WTC11 (cell line): ENCODE data around the gene MED22. TPM values are rescaled to one million over a fixed set of nuclear protein-coding genes. Genes with fewer than 3 reads are reported as not detected.

ENCODE experiments used
- ATAC-seq: fragments of 200-7000 bp; cut with Tn5 transposase; 2 replicates; pipeline ENCODE4 v1.10.0; 2021; ENCODE audit warnings: mild to moderate bottlenecking, moderate library complexity
- CTCF ChIA-PET: fragments of 300-600 bp; sonication (Branson Sonifier 250); formaldehyde crosslinking; loops from one replicate; lab custom pipeline; 2021; ENCODE audit warnings: antibody characterized with exemption; lab: Charles Lee
- POLR2A ChIA-PET: fragments of 350-600 bp; sonication (Branson Sonifier 250); formaldehyde crosslinking; loops from one replicate; lab custom pipeline; 2021; ENCODE audit warnings: antibody characterized with exemption; lab: Charles Lee
- DNase-seq: peaks from one replicate; pipeline ENCODE4 v3.0.0; 2021; ENCODE audit warnings: low spot score
- H3K27ac Mint-ChIP-seq: 2 replicates; pipeline ENCODE4 v1.8.0; 2021; ENCODE audit warnings: mixed read lengths
- H3K27me3 Mint-ChIP-seq: 2 replicates; pipeline ENCODE4 v1.8.0; 2021; ENCODE audit warnings: low read depth, mild to moderate bottlenecking, moderate library complexity, mixed read lengths
- H3K36me3 Mint-ChIP-seq: 2 replicates; pipeline ENCODE4 v1.8.0; 2021; ENCODE audit warnings: mixed read lengths
- H3K4me1 Mint-ChIP-seq: 2 replicates; pipeline ENCODE4 v1.8.0; 2022; ENCODE audit warnings: mixed read lengths
- H3K4me3 Mint-ChIP-seq: 2 replicates; pipeline ENCODE4 v1.8.0; 2021; ENCODE audit warnings: mild to moderate bottlenecking, moderate library complexity, mixed read lengths
- H3K9me3 Mint-ChIP-seq: 2 replicates; pipeline ENCODE4 v1.8.0; 2021; ENCODE audit warnings: mixed read lengths
- ATF1 ChIP-seq: sonication (generic); formaldehyde crosslinking; IDR thresholded peaks from 2 replicates; pipeline ENCODE4 v1.8.1; 2023; ENCODE audit warnings: mild to moderate bottlenecking, moderate library complexity, missing genetic modification reagents
- ATF2 ChIP-seq: sonication (generic); formaldehyde crosslinking; IDR thresholded peaks from 2 replicates; pipeline ENCODE4 v1.8.1; 2022; ENCODE audit warnings: low read depth, missing genetic modification reagents, borderline replicate concordance
- ATF3 ChIP-seq: sonication (generic); formaldehyde crosslinking; conservative IDR thresholded peaks from 2 replicates; pipeline ENCODE4 v1.8.1; 2022; ENCODE audit warnings: mild to moderate bottlenecking, missing genetic modification reagents
- ATF6 ChIP-seq: sonication (generic); formaldehyde crosslinking; IDR thresholded peaks from 2 replicates; pipeline ENCODE4 v1.8.1; 2023; ENCODE audit warnings: mild to moderate bottlenecking, missing genetic modification reagents
- EMX1 ChIP-seq: fragments of 250-450 bp; sonication (Bioruptor Pico); IDR thresholded peaks from 2 replicates; pipeline ENCODE4 v1.8.0; 2021; ENCODE audit warnings: mild to moderate bottlenecking
- ETV6 ChIP-seq: sonication (generic); formaldehyde crosslinking; IDR thresholded peaks from 2 replicates; pipeline ENCODE4 v1.8.1; 2022; ENCODE audit warnings: mild to moderate bottlenecking, missing genetic modification reagents
- GTF2I ChIP-seq: fragments of 250-450 bp; sonication (Bioruptor Pico); conservative IDR thresholded peaks from 2 replicates; pipeline ENCODE4 v1.4.0; 2021; ENCODE audit warnings: mild to moderate bottlenecking
- HMGA2 ChIP-seq: fragments of 250-450 bp; sonication (Bioruptor Pico); IDR thresholded peaks from 2 replicates; pipeline ENCODE4 v1.4.0; 2021; ENCODE audit warnings: mild to moderate bottlenecking, moderate library complexity
- JUN ChIP-seq: sonication (generic); formaldehyde crosslinking; IDR thresholded peaks from 2 replicates; pipeline ENCODE4 v1.8.0; 2023; ENCODE audit warnings: mild to moderate bottlenecking, missing genetic modification reagents
- MXD4 ChIP-seq: fragments of 250-450 bp; sonication (Bioruptor Pico); IDR thresholded peaks from 2 replicates; pipeline ENCODE4 v1.8.0; 2021; ENCODE audit warnings: mild to moderate bottlenecking, moderate library complexity, borderline replicate concordance
- NFATC4 ChIP-seq: fragments of 250-450 bp; sonication (Bioruptor Pico); IDR thresholded peaks from 2 replicates; pipeline ENCODE4 v1.9.0; 2021; ENCODE audit warnings: mild to moderate bottlenecking
- OVOL2 ChIP-seq: fragments of 250-450 bp; sonication (Bioruptor Pico); IDR thresholded peaks from 2 replicates; pipeline ENCODE4 v1.9.0; 2021; ENCODE audit warnings: mild to moderate bottlenecking, borderline replicate concordance
- PRRX2 ChIP-seq: fragments of 250-450 bp; sonication (Bioruptor Pico); IDR thresholded peaks from 2 replicates; pipeline ENCODE4 v1.8.0; 2021; ENCODE audit warnings: mild to moderate bottlenecking
- SMAD3 ChIP-seq: sonication (generic); formaldehyde crosslinking; IDR thresholded peaks from 2 replicates; pipeline ENCODE4 v1.8.0; 2022; ENCODE audit warnings: missing genetic modification reagents, mild to moderate bottlenecking, borderline replicate concordance
- SP1 ChIP-seq: sonication (generic); formaldehyde crosslinking; conservative IDR thresholded peaks from 2 replicates; pipeline ENCODE4 v1.8.1; 2022; ENCODE audit warnings: missing genetic modification reagents
- TEAD4 ChIP-seq: sonication (generic); formaldehyde crosslinking; IDR thresholded peaks from 2 replicates; pipeline ENCODE4 v1.8.0; 2022; ENCODE audit warnings: mild to moderate bottlenecking, missing genetic modification reagents
- total RNA-seq: library from RNA; stranded (reverse); gene quantifications from 3 replicates; pipeline ENCODE4 v1.2.3, GENCODE V29; 2021
- TF ChIP-seq, protein P1 (sequence below): sonication (generic); formaldehyde crosslinking; IDR thresholded peaks from 2 replicates; pipeline ENCODE4 v1.8.1; 2023; ENCODE audit warnings: mild to moderate bottlenecking, moderate library complexity, missing genetic modification reagents
- TF ChIP-seq, protein P2 (sequence below): sonication (generic); formaldehyde crosslinking; IDR thresholded peaks from 2 replicates; pipeline ENCODE4 v1.8.1; 2023; ENCODE audit warnings: mild to moderate bottlenecking, missing genetic modification reagents
- TF ChIP-seq, protein P3 (sequence below): sonication (generic); formaldehyde crosslinking; IDR thresholded peaks from 2 replicates; pipeline ENCODE4 v1.8.1; 2023; ENCODE audit warnings: mild to moderate bottlenecking, missing genetic modification reagents, moderate library complexity
- TF ChIP-seq, protein P4 (sequence below): sonication (generic); formaldehyde crosslinking; IDR thresholded peaks from 2 replicates; pipeline ENCODE4 v1.8.0; 2022; ENCODE audit warnings: mild to moderate bottlenecking, missing genetic modification reagents
- TF ChIP-seq, protein P5 (sequence below): sonication (generic); formaldehyde crosslinking; IDR thresholded peaks from 2 replicates; pipeline ENCODE4 v1.8.0; 2023; ENCODE audit warnings: missing genetic modification reagents

MED22 gene
- total RNA-seq, 1 experiment from 2014 or later, result 59.5 TPM

DNA sequence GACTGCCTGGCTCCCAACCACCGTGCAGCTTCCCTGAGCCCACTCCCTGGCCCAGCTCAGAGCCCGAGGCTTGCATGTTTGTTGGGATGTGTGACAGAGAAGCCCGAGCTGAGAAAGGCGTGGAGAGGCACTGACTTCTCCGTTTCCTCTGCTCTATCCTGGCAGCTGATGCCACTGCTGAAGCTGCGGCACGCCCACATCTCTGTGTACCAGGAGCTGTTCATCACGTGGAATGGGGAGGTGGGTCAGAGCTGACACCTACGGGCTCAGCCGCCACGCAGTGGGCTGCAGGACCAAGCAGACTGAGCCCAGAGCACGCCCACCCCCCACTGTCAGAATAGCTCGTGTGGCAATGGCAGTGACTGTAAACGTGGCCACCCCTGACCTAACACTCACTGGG is 37.5 kb upstream of the MED22 start:
- DNase-seq (no peak), ATAC-seq (no peak)
- ChIA-PET CTCF (interaction anchor here (1.5 to 2.4 kb wide), 3 partner anchors 10 to 124 kb away, joined by 3 to 13 read pairs (median 3); no protein-coding TSS in a partner anchor), POLR2A (no interaction called here)
- peaks cover 7% of the 10 kb centered on the region; the same call in 1 of the 2 replicates for H3K9me3 Mint-ChIP-seq
- TF ChIP-seq GTF2I, result no peak
- TF ChIP-seq, protein P1, sequence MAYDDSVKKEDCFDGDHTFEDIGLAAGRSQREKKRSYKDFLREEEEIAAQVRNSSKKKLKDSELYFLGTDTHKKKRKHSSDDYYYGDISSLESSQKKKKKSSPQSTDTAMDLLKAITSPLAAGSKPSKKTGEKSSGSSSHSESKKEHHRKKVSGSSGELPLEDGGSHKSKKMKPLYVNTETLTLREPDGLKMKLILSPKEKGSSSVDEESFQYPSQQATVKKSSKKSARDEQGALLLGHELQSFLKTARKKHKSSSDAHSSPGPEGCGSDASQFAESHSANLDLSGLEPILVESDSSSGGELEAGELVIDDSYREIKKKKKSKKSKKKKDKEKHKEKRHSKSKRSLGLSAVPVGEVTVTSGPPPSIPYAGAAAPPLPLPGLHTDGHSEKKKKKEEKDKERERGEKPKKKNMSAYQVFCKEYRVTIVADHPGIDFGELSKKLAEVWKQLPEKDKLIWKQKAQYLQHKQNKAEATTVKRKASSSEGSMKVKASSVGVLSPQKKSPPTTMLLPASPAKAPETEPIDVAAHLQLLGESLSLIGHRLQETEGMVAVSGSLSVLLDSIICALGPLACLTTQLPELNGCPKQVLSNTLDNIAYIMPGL (CRISPR knock-in tag), result no peak
- TF ChIP-seq HMGA2 (CRISPR knock-in tag), result no peak
- H3K27ac Mint-ChIP-seq, result no peak overlapping the region
- no peak overlapping the region for H3K4me3 Mint-ChIP-seq
- H3K4me1 Mint-ChIP-seq, result no peaks in the 10 kb centered on the region
- H3K36me3 Mint-ChIP-seq, result peaks cover under 1% of the 10 kb centered on the region
- H3K27me3 Mint-ChIP-seq, result peaks cover 9% of the 10 kb centered on the region

GRCh38 chr9:133384736-133385321 is 36.9 kb upstream of the MED22 start:
- peaks cover 4% of the 10 kb centered on the region for H3K27me3 Mint-ChIP-seq
- no peak for ATAC-seq
- CTCF ChIA-PET, result interaction anchor here (1.5 to 2.4 kb wide), 2 partner anchors 11 to 42 kb away, joined by 3 to 13 read pairs; no protein-coding TSS in a partner anchor
- H3K36me3 Mint-ChIP-seq, result no peaks in the 10 kb centered on the region; the same call in 1 of the 2 replicates
- H3K9me3 Mint-ChIP-seq, result peaks cover 3% of the 10 kb centered on the region; the same call in 1 of the 2 replicates
- no peaks in the 10 kb centered on the region for H3K4me1 Mint-ChIP-seq
- H3K27ac Mint-ChIP-seq, result no peak overlapping the region
- TF ChIP-seq SMAD3 (CRISPR knock-in tag) (no peak), TEAD4 (CRISPR knock-in tag) (no peak), ATF1 (no peak), ATF2 (CRISPR knock-in tag) (no peak), ATF3 (no peak), JUN (CRISPR knock-in tag) (no peak), SP1 (CRISPR knock-in tag) (no peak), EMX1 (CRISPR knock-in tag) (no peak), OVOL2 (CRISPR knock-in tag) (no peak), ETV6 (CRISPR knock-in tag) (no peak), MXD4 (CRISPR knock-in tag) (no peak), GTF2I (no peak), NFATC4 (no peak), PRRX2 (CRISPR knock-in tag) (no peak), ATF6 (CRISPR knock-in tag) (no peak)
- TF ChIP-seq, protein P2, sequence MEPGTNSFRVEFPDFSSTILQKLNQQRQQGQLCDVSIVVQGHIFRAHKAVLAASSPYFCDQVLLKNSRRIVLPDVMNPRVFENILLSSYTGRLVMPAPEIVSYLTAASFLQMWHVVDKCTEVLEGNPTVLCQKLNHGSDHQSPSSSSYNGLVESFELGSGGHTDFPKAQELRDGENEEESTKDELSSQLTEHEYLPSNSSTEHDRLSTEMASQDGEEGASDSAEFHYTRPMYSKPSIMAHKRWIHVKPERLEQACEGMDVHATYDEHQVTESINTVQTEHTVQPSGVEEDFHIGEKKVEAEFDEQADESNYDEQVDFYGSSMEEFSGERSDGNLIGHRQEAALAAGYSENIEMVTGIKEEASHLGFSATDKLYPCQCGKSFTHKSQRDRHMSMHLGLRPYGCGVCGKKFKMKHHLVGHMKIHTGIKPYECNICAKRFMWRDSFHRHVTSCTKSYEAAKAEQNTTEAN (CRISPR knock-in tag), result no peak
- TF ChIP-seq, protein P3, sequence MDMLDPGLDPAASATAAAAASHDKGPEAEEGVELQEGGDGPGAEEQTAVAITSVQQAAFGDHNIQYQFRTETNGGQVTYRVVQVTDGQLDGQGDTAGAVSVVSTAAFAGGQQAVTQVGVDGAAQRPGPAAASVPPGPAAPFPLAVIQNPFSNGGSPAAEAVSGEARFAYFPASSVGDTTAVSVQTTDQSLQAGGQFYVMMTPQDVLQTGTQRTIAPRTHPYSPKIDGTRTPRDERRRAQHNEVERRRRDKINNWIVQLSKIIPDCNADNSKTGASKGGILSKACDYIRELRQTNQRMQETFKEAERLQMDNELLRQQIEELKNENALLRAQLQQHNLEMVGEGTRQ, result no peak
- TF ChIP-seq, protein P4, sequence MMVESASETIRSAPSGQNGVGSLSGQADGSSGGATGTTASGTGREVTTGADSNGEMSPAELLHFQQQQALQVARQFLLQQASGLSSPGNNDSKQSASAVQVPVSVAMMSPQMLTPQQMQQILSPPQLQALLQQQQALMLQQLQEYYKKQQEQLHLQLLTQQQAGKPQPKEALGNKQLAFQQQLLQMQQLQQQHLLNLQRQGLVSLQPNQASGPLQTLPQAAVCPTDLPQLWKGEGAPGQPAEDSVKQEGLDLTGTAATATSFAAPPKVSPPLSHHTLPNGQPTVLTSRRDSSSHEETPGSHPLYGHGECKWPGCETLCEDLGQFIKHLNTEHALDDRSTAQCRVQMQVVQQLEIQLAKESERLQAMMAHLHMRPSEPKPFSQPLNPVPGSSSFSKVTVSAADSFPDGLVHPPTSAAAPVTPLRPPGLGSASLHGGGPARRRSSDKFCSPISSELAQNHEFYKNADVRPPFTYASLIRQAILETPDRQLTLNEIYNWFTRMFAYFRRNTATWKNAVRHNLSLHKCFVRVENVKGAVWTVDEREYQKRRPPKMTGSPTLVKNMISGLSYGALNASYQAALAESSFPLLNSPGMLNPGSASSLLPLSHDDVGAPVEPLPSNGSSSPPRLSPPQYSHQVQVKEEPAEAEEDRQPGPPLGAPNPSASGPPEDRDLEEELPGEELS (CRISPR knock-in tag), result no peak
- TF ChIP-seq, protein P5, sequence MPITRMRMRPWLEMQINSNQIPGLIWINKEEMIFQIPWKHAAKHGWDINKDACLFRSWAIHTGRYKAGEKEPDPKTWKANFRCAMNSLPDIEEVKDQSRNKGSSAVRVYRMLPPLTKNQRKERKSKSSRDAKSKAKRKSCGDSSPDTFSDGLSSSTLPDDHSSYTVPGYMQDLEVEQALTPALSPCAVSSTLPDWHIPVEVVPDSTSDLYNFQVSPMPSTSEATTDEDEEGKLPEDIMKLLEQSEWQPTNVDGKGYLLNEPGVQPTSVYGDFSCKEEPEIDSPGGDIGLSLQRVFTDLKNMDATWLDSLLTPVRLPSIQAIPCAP (CRISPR knock-in tag), result no peak
- TF ChIP-seq, all 79 proteins: peak for 0
- H3K4me3 Mint-ChIP-seq, result no peak overlapping the region
- POLR2A ChIA-PET, result no interaction called here
- DNase-seq, result no peak
